NCI-H2081 treated with DMSO at 0.1 percent for 48 hours (cell line): Measurements from ENCODE around the gene SMIM14.
"Not testable (repeated sequence)": the region's sequence is repeated elsewhere in the genome, so short reads cannot be mapped to it uniquely, and the experiment has no call there.

Source experiments
- DNase-seq: peaks from one replicate; lab custom pipeline; 2025; lab: John Stamatoyannopoulos, UW

The SMIM14 gene

DNA sequence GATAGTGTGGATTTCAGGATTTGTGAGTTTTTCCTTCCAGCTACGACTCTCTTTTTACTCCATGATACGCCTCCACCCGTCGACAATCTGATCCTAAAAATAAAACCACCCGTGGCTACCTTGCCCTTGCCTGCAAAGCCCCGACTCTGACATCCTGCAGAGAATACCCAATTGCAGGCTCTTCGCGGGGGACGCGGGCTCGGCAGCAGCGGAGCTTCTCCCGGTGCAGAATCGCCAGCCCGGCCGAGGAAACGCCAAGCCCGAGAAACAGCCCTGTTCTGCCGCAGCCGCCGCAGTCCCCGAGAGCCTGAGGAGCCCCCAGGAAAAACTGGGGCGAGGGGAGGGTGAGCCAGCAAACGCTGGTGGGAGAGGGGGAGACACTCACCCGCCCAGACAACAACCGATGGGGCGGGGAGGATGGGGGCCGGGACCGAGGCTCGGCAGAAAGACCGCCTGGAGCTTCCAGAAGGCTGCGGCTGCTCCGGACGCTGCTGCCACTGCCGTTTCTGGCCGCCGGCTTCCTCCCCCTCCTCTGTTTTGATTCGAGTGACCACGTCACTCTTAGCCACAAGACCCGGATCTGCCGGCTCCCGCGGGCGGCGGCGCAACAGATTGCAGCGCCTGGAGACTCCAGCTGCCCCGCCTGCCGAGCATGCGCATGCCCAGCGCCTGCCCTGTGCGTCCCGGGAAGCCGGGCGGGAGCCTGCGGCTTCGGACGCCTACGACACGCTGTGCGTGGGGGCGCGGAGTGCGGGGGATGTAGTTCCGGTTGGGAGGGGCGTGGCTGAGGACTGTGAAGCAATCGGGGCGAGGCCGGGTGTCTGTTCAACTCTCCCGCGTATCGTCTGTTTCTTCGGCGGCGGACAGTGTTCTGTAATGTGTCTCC, at the start of gene SMIM14:
SMIM14 (minus strand) TSS at position 512 of the 886 bp plus-strand sequence. CDS start 33,720 bp downstream, outside the sequence.
- peak; percentile 93 for DNase-seq

DNA sequence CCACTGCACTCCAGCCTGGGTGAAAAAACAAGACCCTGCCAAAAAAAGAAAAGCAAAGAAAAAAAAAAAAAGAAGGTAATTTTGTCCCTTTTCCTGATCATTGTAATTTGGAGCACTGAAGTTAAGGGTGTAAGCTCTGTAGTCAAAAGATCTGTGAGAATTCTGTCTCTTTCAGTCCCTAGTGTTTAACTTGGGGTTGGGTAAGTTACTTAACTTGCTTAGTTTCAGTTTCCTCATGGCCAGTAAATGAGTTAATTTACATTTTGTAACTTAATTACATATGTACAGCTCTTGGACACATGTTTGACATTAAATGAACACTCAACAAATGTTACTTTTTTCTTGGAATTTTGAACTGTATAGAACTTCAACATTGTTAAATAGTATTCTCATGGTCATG, 48.3 kb upstream of the SMIM14 start:
- DNase-seq = no peak

DNA sequence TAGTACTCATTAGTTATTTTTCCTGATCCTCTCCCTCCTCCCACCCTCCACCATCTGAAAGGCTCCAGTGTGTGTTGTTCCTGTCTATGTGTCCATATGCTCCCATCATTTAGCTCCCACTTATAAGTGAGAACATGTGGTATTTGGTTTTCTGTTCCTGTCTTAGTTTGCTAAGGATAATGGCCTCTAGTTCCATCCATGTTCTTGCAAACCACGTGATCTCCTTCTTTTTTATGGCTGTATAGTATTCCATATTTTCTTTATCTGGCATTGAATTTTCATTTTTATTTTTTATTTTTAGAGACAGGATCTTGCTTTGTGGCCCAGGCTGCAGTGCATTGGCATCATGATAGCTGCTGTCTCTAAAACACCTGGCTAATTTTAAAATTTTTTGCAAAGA, 47.3 kb upstream of the SMIM14 start:
- DNase-seq = no peak

DNA sequence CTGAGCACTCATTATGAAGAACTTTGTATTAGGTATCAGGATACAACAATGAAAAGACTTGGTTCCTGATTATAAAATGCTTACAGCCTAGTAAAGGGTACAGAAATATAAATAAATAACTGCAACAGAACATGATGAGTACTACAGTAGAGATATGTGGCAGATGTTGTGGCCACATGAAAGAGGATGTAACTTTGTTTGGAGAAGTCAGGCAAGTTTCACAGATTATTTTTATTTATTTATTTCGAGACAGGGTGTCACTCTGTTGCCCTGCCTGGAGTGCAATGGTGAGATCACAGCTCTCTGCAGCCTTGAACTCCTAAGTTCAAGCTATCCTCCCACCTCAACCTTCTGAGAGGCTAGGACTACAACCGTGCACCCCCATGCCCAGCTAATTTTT, 43.5 kb upstream of the SMIM14 start:
- DNase-seq = no peak

DNA sequence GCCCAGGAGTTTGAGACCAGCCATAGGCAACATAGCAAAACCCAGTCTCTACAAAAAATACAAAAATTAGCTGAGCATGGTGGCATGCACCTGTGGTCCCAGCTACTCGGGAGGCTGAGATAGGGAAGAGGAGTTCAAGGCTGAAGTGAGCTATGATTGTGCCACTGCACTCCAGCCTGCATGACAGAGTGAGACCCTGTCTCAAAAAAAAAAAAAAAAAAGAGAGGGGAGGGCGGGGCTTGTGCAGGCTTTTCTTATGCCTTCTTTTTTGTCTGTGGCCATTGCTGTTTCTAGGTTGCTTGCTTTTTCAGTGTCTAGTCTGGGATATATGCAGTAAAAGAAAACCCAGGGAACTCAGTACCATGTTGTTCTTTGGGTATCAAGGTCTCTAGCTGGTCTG, 42.3 kb upstream of the SMIM14 start:
- DNase-seq = not testable (repeated sequence)

DNA sequence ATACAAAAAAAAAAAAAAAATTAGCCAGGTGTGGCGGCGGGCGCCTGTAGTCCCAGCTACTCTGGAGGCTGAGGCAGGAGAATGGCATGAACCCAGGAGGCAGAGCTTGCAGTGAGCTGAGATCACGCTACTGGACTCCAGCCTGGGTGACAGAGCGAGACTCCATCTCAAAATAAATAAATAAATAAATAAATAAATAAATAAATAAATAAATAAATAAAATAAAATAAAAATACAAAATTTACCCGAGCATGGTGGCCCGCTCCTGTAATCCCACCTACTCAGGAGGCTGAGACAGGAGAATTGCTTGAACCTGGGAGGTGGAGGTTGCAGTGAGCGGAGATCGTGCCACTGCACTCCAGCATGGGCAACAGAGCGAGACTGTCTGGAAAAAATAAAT, 37.0 kb upstream of the SMIM14 start:
- not testable (repeated sequence) for DNase-seq

DNA sequence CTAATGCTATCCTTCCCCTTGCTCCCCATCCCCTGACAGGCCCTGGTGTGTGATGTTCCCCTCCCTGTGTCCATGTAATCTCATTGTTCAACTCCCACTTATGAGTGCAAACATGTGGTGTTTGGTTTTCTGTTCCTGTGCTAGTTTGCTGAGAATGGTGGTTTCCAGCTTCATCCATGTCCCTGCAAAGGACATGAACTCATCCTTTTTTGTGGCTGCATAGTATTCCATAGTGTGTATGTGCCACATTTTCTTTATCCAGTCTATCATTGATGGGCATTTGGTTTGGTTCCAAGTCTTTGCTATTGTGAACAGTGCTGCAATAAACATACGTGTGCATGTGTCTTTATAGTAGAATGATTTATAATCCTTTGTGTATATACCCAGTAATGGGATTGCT, 31.6 kb upstream of the SMIM14 start:
- not testable (repeated sequence) for DNase-seq

DNA sequence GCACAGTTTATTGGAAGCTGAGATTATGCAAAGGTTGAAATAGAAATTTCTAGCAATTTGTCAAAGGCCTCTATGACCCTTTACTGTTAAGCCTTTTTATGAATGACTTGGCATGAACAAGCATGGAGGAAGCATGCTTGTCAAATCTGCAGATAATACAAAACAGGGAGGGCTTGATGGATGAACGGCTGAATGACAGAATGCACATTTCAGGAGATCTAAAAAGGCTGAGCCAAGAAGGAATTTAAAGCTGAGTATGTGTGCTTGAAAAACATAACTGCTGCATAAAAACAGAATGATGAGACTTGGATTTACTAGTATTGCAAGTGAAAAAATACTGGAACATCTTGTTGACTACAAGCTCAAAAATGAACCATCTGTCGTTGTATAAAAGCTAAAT, 30.2 kb upstream of the SMIM14 start:
- DNase-seq = no peak

DNA sequence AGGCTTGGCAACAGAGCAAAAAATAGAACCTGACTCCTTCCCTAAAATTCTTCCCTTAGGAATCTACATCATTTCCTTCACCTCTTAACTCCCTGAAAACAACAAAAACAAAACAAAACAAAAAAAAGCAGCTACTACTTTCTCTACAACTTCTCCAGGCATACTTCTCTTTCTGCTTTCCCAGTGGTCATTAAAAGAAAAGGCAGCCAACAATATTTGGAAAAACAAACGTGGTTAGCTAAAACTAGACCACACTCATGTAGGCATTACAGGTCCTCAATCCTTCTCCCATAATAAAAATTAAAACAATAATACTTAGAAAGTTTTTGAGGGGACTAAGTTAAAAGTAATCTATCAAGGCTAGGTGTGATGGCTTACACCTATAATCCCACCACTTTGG, 29.0 kb upstream of the SMIM14 start:
- no peak for DNase-seq

DNA sequence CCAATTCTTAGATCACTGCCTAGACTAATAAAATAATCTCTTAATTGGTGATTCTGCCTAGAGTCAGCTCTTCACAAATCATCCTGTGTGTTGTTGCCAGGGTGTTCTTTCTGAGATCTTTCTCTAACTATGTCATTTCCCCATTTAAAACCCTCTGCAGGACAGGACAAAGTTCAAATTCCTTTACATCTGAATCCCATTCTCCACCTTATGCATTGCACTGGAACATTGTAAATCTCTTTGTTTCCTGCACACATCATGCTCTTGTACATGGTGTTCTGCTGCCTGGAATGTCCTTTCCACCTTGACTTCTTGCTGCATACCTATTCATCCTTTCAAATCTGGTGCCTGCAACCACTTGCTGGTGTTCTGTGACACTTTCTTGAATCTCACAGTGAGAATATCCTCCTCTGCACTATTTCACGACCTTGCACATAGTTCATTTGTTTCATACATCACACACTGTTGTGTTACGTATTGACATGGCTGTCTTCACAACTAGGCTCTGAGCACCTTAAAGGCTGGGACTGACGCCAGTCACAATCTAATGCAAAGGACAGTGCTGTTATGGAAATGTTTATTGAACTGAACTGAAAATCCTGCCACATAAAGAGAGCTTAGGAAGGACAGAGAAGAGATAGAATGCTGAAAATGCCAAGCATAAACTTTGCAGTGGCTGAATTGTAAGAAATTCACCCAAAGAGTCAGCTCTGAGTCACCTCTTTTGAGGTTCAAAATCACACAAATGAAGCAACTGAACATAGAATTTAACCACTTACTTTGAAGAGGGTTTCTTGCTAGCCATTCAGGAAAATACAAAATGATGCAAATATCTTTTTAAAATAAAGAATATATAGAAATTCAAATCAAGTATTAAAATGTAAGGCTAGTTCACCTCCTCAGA, 26.4 kb upstream of the SMIM14 start:
- no peak for DNase-seq

DNA sequence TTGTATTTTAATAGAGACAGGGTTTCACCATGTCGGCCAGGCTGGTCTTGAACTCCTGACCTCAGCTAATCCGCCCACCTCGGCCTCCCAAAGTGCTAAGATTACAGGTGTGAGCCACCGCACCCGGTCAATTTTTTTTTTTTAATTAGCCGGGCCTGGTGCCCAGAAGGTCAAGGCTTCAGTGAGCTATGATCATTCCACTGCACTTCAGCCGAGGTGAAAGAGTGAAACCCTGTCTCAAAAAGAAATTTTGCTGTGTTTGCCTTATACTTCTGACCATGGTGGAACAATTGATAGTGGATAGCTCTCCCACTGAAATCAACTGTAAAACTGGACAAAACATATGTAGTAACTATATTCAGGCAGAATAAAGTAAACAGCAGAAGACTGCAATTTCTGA, 24.0 kb upstream of the SMIM14 start:
- DNase-seq = no peak

DNA sequence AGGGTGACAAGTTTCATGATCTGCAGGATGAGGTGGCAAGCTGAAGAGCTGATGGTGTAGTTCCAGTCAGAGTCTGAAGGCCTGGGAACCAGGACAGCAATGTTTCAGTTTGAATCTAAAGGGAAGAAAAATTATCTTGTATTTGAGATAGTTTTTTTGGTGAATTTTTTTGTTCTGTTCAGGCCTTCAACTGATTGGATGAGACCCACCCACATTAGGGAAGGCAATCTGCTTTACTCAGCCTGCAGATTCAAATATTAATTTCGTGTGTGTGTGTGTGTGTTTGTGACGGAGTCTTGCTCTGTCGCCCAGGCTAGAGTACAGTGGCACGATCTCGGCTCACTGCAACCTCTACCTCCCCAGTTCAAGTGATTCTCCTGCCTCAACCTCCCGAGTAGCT, 22.1 kb upstream of the SMIM14 start:
- no peak for DNase-seq

DNA sequence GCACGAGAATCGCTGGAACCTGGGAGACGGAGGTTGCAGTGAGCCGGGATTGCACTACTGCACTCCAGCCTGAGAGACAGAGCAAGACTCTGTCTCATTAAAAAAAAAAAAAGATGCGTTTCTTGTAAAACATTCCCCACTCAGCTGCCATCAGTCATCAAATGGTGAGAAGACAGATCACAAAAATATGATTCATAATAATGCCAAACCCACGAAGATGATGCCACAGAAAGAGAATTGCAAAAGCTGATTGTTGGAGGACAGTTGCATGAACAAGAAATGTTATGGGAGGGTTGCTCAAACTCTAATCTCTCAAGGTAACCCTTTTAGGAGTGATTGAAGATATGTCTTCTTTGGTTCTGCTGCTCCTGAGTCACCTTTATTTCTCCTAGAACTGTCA, 21.4 kb upstream of the SMIM14 start:
- DNase-seq = no peak

DNA sequence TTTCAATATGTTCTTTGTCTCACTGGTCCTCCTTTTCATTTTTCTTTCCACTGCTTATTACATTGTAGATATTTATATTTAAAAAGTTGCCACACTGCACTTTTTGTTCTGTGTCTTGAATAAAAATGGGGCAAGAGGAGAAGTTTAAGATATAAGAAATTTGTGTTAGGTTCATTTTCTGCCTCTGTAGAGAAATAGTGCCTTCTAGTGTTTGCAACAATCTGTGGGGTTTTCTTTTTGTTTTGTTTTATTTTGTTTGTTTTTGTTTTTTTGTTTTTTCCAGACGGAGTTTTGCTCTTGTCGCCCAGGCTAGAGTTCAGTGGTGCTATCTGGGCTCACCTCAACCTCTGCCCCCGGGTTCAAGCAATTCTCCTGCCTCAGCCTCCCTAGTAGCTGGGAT, 20.1 kb upstream of the SMIM14 start:
- no peak for DNase-seq

DNA sequence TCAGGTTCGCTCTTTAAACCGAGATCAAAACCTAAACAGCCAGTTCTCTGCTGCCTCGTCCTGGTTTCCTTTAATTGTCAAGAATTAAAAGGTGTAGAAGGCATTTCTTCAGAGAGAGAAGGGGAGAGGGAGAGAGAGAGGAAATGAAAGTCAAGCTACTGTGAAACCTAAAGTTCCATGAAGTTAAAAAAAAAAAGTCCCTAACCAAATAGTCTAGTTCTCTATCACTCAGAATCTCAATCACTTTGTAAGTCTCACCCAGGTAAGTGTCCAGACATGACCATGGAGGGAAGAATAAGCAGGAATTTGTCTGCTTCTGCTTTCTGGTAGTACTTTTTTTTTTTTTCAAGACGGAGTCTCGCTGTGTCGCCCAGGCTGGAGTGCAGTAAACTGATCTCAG, 18.8 kb upstream of the SMIM14 start:
- DNase-seq = no peak

DNA sequence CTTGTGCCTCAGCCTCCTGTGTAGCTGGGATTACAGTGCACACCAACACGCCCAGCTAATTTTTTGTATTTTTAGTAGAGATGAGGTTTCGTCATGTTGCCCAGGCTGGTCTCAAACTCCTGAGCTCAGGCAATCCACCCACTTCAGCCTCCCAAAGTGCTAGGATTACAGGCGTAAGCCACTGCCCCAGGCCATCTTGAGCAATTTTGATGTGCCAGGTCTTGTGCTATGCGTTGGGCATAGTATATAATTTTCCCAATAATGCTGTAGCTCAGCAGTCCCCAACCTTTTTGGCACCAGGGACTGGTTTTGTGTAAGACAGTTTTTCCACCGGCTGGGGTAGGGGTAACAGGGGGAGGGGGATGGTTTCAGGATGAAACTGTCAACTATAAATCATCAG, 18.0 kb upstream of the SMIM14 start:
- DNase-seq = not testable (repeated sequence)

DNA sequence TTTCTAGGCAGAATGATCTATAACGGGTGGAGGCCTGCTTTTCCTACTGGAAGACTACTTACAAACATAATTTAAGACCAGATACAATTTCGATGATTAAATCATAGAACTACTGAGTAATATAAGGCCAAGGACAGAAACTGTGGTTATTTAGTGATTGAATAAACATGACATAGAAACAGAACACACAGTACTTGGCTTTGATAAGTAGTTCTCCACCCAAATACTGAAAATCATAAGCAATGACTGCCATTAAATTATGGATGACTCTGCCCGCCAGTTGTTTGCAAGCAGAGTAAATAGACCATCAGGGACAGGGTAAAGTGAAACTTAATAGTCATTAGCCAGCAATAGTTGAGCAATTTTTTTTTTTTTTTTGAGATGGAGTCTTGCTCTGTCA, 17.2 kb upstream of the SMIM14 start:
- DNase-seq = no peak

DNA sequence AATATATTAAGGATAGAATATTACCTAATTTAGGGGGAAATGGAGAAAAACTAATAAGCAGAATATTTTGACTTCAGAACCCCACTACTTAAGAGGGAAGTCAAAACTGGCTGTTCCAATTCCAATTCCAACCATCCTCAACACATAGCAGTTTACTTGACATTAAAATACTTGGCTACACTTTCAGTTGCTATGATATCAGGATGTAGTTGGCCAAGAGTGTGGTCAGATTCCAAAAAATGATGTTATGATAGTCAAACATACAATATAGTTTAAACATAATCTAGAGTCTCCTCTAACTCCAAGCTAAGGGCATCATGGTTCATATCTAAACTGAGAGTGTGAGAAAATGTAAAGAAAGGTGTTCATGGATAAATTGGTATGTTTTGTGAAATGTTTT, 16.5 kb upstream of the SMIM14 start:
- DNase-seq = no peak

DNA sequence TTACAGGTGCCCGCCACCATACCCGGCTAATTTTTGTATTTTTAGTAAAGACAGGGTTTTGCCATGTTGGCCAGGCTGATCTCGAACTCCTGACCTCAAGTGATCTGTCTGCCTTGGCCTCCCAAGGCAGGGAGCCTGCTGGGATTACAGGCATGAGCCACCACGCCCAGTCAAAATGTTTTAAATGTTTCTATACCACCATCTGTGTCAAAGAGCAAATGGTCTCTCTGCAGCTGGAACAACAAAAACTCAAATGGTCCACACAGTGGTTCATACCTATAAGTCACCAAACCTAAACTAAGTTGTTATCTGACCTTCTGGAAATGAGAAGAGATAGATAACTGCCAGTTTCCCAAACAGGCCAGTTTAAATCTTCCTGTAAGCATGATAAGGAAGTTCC, 12.9 kb upstream of the SMIM14 start:
- DNase-seq = not testable (repeated sequence)

DNA sequence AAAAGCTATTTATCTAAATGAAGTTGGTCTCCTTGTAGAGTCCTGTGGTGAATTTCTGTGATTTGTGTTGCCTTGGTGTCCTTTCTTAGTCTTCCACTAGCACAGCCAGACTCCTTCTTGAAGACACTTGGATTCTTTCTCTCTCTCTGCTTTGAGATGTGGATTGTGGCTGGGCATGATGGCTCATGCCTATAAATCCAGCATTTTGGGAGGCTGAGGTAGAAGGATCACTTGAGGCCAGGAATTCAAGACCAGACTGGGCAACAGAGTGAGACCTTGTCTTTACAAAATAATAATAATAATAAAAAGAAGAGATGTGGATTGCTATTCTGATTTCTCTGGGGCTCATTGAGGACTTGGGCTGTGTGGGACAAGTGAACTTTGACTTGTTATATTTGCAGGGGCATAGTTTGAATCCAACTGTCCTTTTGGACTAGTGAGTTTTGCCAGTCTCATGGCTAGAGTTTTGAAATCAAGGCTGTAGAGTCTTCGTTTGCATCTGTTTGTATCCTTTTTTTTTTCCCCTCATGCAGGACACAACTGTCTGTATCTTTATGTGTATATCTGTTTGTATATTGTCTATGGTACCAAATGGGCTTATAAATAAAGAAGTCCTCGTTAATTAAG, 11.1 kb upstream of the SMIM14 start:
- DNase-seq = no peak

DNA sequence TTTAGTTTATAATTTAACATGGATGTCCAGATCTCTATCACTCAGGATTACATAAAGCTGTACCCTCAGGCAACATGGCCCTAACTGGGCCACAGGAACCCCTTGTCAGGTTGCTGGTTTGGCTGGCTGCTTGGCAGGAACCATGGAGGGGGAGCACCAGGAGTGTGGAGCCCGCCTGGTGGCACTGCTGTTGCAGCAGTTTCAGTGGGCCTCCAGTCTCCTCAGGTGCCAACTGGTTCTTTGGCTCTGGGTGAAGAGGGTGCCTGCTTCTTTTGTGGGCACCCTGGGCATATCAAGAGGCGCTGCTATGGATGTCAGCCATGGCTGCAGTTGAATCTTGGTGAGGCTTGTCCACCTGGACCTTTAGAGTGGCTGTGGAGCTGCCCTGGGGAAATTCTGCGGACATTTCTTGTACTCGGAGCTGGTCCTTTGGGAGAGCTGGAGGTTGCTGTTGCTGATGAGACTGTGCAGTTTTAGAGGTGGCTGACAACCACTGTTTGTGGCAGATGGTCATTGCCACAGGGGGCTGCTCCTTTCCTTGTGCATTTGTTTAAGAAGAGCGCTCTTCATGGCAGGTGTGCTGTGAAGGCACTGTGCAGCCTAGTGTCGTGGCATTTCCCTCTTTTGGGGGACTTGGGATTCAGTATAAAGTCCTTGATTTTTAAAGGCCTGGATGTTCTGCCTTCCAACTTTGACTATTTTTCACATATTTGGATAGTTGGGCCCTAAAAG, 10.3 kb upstream of the SMIM14 start:
- no peak for DNase-seq

DNA sequence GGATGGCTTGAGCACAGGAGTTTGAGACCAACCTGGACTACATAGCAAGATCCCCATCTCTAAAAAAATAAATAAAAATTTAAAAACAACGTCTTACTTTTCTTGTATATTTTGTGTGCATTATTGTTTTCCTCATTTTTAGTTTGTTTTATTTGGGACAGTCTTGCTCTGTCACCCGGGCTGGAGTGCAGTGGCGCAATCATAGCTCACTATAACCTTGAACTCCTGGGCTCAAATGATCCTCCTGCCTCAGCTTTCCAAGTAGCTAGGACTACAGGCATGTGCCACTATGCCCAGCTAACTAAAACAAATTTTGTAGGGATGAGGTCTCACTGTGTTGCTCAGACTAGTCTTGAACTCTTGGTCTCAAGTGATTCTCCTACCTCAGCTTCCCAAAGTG, 9.5 kb upstream of the SMIM14 start:
- no peak for DNase-seq
